Thoracic aorta (tissue), 2 donors: ENCODE data around the gene GATD1. TPM values are rescaled to one million over a fixed set of nuclear protein-coding genes. Genes with fewer than 3 reads are reported as not detected.

Experiments
- ATAC-seq: fragments of 150-250 bp; one replicate; pipeline ENCODE4 v1.8.0; 2017; ENCODE audit warnings: low read depth; ENCODE audit not compliant: insufficient number of reproducible peaks, low FRiP score
- DNase-seq: peaks from one replicate; pipeline ENCODE4 v3.0.0-alpha.2; 2020; ENCODE audit warnings: low spot score
- H3K27ac ChIP-seq, 2 donors: fragments of 200-600 bp; sonication (generic); 1 replicate in 1 of 2; 2 replicates in 1 of 2; pipeline ENCODE4 v1.5.1; 2016; ENCODE audit warnings: mild to moderate bottlenecking in 2 of 2, moderate library complexity in 2 of 2
- H3K27me3 ChIP-seq: fragments of 200-600 bp; sonication (generic); replicated peaks from 2 replicates; pipeline ENCODE4 v1.6.0; 2016; ENCODE audit warnings: mild to moderate bottlenecking; ENCODE audit not compliant: insufficient read depth
- H3K36me3 ChIP-seq: fragments of 200-600 bp; sonication (generic); one replicate; pipeline ENCODE4 v1.5.1; 2016
- H3K4me1 ChIP-seq, 2 donors: fragments of 200-600 bp; sonication (generic); 1 replicate in 1 of 2; 2 replicates in 1 of 2; pipeline versions ENCODE4 v1.5.1 to v1.6.0; 2016; ENCODE audit warnings: low read depth in 2 of 2, mild to moderate bottlenecking in 1 of 2; ENCODE audit not compliant: control insufficient read depth in 1 of 2
- H3K4me3 ChIP-seq: fragments of 200-600 bp; sonication (generic); 2 replicates; pipeline ENCODE4 v1.5.1; 2016; ENCODE audit warnings: mild to moderate bottlenecking
- H3K9me3 ChIP-seq: fragments of 200-600 bp; sonication (generic); 2 replicates; pipeline ENCODE4 v1.5.1; 2016
- CTCF ChIP-seq: fragments of 200-600 bp; sonication (generic); IDR thresholded peaks from one replicate; pipeline ENCODE4 v1.5.1; 2019; ENCODE audit warnings: antibody characterized with exemption
- total RNA-seq, 2 donors: library from RNA; depleted of rRNA; stranded (reverse); fragments of >200 nt; gene quantifications; one replicate each; pipeline versions ENCODE4 v1.1.0 to v1.2.3, GENCODE V29; 2016

Gene GATD1
- total RNA-seq, 2 donors from 2014 or later = 32.5 to 48.7 TPM

GRCh38 chr11:726278-727220 lies 50.7 kb downstream of the GATD1 start:
- ATAC-seq (no peak), DNase-seq (no peak)
- Histone ChIP-seq H3K36me3 (no peaks in the 10 kb centered on the region), H3K27me3 (no peaks in the 10 kb centered on the region), H3K4me3 (peak overlapping the region; percentile 68), H3K4me1 (peaks cover 22 to 35% of the 10 kb centered on the region in 2 donors), H3K27ac (peak overlapping the region; percentile 70 to 94), H3K9me3 (no peaks in the 10 kb centered on the region)
- TF ChIP-seq CTCF = no peak

- Histone ChIP-seq H3K9me3 (no peaks in the 10 kb centered on the region), H3K27ac (no peak overlapping the region), H3K4me3 (peak overlapping the region; percentile 68), H3K27me3 (no peaks in the 10 kb centered on the region), H3K4me1 (peaks cover 26 to 42% of the 10 kb centered on the region in 2 donors), H3K36me3 (no peaks in the 10 kb centered on the region)
- TF ChIP-seq CTCF = no peak
- no peak for DNase-seq
- ATAC-seq = no peak
Observed at GRCh38 chr11:725624-726202, 51.6 kb downstream of the GATD1 start.

GRCh38 chr11:724778-725386 lies 52.4 kb downstream of the GATD1 start:
- ATAC-seq = no peak

GRCh38 chr11:724049-724777 lies 53.1 kb downstream of the GATD1 start:
- Histone ChIP-seq H3K36me3 (no peaks in the 10 kb centered on the region), H3K4me3 (no peak overlapping the region), H3K27ac (no peak overlapping the region), H3K9me3 (no peaks in the 10 kb centered on the region), H3K27me3 (no peaks in the 10 kb centered on the region), H3K4me1 (peaks cover 26 to 42% of the 10 kb centered on the region in 2 donors)
- ATAC-seq = no peak
- DNase-seq = no peak
- TF ChIP-seq CTCF = no peak

More at GRCh38 chr11:724778-725386, 52.4 kb downstream of the GATD1 start:
- Histone ChIP-seq H3K36me3 (no peaks in the 10 kb centered on the region), H3K4me3 (no peak overlapping the region), H3K27me3 (no peaks in the 10 kb centered on the region), H3K9me3 (no peaks in the 10 kb centered on the region), H3K4me1 (peaks cover 26 to 42% of the 10 kb centered on the region in 2 donors), H3K27ac (no peak overlapping the region)
- TF ChIP-seq CTCF = no peak
- no peak for DNase-seq
